Glutamatergic neuron (in vitro differentiated cells): ENCODE data around the gene RAB3GAP2. TPM values are rescaled to one million over a fixed set of nuclear protein-coding genes. Genes with fewer than 3 reads are reported as not detected.
A peak's percentile ranks its signal among the peaks of the same experiment; 100 is the strongest.

Source experiments
- DNase-seq: peaks from one replicate; pipeline ENCODE4 v3.0.0; 2022
- H3K27ac Mint-ChIP-seq: one replicate; pipeline ENCODE4 v1.8.0; 2020; ENCODE audit warnings: mild to moderate bottlenecking, mixed read lengths, inconsistent platforms; ENCODE audit not compliant: unreplicated experiment
- H3K27me3 Mint-ChIP-seq: one replicate; pipeline ENCODE4 v1.8.0; 2020; ENCODE audit warnings: mild to moderate bottlenecking, moderate library complexity, mixed read lengths, inconsistent platforms; ENCODE audit not compliant: unreplicated experiment
- H3K36me3 Mint-ChIP-seq: one replicate; pipeline ENCODE4 v1.8.0; 2020; ENCODE audit warnings: mild to moderate bottlenecking, mixed read lengths, inconsistent platforms; ENCODE audit not compliant: unreplicated experiment
- H3K4me1 Mint-ChIP-seq: one replicate; pipeline ENCODE4 v1.8.0; 2020; ENCODE audit warnings: mild to moderate bottlenecking, low read depth, mixed read lengths, inconsistent platforms; ENCODE audit not compliant: unreplicated experiment
- H3K4me3 Mint-ChIP-seq: one replicate; pipeline ENCODE4 v1.8.0; 2020; ENCODE audit warnings: mild to moderate bottlenecking, mixed read lengths, inconsistent platforms; ENCODE audit not compliant: unreplicated experiment
- H3K9me3 Mint-ChIP-seq: one replicate; pipeline ENCODE4 v1.8.0; 2020; ENCODE audit warnings: mild to moderate bottlenecking, moderate library complexity, mixed read lengths, inconsistent platforms; ENCODE audit not compliant: unreplicated experiment
- total RNA-seq: library from RNA; stranded (reverse); fragmentation: NEBNext Ultra II Directional; extraction: Animal tissue kit (Norgen Biotek cat#: 25700); gene quantifications from one replicate; pipeline ENCODE4 v1.2.1, GENCODE V29; 2021; ENCODE audit not compliant: unreplicated experiment
- TF ChIP-seq, protein P1 (sequence below): fragments of 200-600 bp; sonication (generic); IDR thresholded peaks from one replicate; pipeline ENCODE4 v1.5.0; 2021; ENCODE audit not compliant: partially characterized antibody, unreplicated experiment

RAB3GAP2 gene
- total RNA-seq, 1 donor from 2014 or later, result 65.3 TPM

DNA sequence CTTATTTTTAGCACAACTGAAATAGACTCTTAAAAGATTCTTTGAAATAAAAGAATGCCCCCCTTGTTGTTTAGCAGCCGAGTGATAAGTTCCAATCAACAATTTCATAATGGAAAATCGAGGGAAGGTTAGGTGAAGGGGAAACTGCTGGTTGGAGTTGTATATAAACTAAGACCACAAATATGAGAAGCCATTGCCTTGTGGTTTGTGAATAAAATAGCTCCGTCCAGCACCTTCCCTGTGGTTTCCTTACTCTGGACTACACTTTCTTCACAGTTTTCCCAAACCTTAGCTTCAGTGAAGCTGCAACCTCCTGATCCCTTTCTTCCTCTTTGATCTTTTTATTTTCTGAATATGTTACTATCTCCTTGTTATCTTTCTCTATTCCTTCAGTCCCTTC lies 6.7 kb upstream of the RAB3GAP2 start:
- peaks cover 2% of the 10 kb centered on the region for H3K4me1 Mint-ChIP-seq
- no peak overlapping the region for H3K27ac Mint-ChIP-seq
- H3K9me3 Mint-ChIP-seq, result no peaks in the 10 kb centered on the region
- peaks cover 2% of the 10 kb centered on the region for H3K27me3 Mint-ChIP-seq
- no peak for DNase-seq
- H3K36me3 Mint-ChIP-seq, result no peaks in the 10 kb centered on the region
- TF ChIP-seq, protein P1, sequence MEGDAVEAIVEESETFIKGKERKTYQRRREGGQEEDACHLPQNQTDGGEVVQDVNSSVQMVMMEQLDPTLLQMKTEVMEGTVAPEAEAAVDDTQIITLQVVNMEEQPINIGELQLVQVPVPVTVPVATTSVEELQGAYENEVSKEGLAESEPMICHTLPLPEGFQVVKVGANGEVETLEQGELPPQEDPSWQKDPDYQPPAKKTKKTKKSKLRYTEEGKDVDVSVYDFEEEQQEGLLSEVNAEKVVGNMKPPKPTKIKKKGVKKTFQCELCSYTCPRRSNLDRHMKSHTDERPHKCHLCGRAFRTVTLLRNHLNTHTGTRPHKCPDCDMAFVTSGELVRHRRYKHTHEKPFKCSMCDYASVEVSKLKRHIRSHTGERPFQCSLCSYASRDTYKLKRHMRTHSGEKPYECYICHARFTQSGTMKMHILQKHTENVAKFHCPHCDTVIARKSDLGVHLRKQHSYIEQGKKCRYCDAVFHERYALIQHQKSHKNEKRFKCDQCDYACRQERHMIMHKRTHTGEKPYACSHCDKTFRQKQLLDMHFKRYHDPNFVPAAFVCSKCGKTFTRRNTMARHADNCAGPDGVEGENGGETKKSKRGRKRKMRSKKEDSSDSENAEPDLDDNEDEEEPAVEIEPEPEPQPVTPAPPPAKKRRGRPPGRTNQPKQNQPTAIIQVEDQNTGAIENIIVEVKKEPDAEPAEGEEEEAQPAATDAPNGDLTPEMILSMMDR, result no peak
- H3K4me3 Mint-ChIP-seq, result no peak overlapping the region

DNA sequence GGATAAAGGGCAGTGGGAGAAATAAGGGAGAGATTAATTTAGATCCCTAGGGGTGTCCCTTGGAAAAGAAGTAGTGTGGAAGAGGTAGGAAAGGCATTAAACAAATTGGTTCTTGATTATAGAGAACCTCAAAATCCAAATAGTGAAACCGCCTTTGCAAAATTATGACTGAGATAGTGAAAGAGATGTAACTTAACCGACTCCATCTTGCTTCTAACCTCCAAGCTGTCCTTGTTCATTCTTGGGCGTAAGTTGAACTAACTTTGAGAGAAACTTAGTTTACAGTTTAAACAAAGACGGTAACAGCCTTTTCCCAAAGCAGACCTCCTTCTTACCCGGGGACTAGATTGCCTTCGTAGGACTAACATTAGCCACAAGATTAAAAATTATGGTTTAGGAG lies 3.2 kb upstream of the RAB3GAP2 start:
- H3K27me3 Mint-ChIP-seq, result peaks cover 2% of the 10 kb centered on the region
- no peaks in the 10 kb centered on the region for H3K36me3 Mint-ChIP-seq
- no peak overlapping the region for H3K4me3 Mint-ChIP-seq
- TF ChIP-seq, protein P1, result no peak
- no peaks in the 10 kb centered on the region for H3K4me1 Mint-ChIP-seq
- H3K27ac Mint-ChIP-seq, result no peak overlapping the region
- no peaks in the 10 kb centered on the region for H3K9me3 Mint-ChIP-seq
- DNase-seq, result no peak

DNA sequence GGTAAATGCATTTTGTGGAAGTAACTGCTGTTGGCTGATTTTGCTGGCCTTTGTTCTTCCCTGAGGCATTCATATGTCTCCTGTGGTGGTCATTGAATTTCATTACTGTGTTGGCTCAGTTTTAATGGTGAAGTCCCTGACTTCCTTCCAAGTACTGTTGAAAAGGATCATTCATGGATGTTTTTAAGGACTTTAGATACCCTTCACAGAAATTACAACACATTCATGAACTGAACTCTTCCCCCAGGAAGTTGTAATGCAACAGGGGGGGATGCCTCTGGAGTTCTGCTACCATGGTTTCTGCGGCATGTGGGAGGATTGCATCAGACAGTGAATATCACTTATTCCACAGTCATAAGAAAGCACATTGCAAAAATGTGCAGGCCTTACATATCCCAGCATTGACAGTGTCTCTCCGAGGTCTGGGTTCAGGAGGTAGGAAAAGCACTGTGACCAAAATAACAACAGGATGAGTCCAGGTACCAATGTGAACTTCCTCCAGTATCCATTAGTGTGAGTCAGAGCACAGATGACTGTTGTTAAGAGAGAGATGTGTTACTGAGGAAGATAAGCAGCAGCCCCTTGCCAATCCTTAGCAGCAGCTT lies 2.1 kb upstream of the RAB3GAP2 start:
- Mint-ChIP-seq H3K9me3 (no peaks in the 10 kb centered on the region), H3K4me3 (no peak overlapping the region), H3K27me3 (peaks cover 2% of the 10 kb centered on the region), H3K27ac (no peak overlapping the region), H3K36me3 (no peaks in the 10 kb centered on the region), H3K4me1 (no peaks in the 10 kb centered on the region)
- TF ChIP-seq, protein P1, result no peak
- DNase-seq, result no peak

DNA sequence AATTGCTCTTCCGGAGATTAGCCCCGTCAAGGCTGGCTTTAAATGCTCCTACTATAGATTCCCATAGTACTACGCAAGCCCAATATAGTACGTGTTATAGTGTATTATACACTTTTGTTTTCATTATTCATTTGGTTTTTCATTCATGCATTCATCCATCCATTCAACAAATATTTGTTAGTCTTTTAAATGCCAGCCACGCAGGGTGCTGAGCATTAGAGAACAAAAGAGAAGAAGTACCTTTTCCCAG lies 513 bp upstream of the RAB3GAP2 start:
- Mint-ChIP-seq H3K27me3 (peaks cover 2% of the 10 kb centered on the region), H3K4me3 (peak overlapping the region; percentile 87), H3K27ac (peak overlapping the region; percentile 86), H3K4me1 (peaks cover 2% of the 10 kb centered on the region), H3K9me3 (no peaks in the 10 kb centered on the region), H3K36me3 (peaks cover 4% of the 10 kb centered on the region)
- TF ChIP-seq, protein P1, result no peak
- no peak for DNase-seq

DNA sequence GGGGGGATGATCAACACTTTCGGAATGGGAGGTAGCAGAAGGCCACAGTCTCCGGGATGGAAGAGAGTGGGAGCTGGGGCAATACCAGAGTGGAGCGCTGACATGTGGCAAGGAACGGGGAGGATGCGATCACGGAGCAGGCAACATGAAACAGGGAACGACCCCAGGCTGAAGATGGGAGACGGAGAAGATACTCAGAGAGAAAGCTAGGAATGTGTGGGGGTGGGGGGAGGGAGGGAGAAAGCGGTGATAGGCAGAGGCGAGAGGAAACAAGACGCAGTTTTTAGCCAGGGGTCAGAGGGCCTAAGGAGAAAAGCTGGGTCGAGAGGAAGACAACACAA lies 577 bp downstream of the RAB3GAP2 start:
- no peak overlapping the region for H3K4me3 Mint-ChIP-seq
- no peaks in the 10 kb centered on the region for H3K9me3 Mint-ChIP-seq
- H3K27ac Mint-ChIP-seq, result no peak overlapping the region
- TF ChIP-seq, protein P1, result no peak
- peaks cover 2% of the 10 kb centered on the region for H3K4me1 Mint-ChIP-seq
- H3K36me3 Mint-ChIP-seq, result peaks cover 4% of the 10 kb centered on the region
- DNase-seq, result peak; percentile 16
- peaks cover 2% of the 10 kb centered on the region for H3K27me3 Mint-ChIP-seq
